Keratinocyte (primary cell): ENCODE results near the gene INHA. TPM values are rescaled to one million over a fixed set of nuclear protein-coding genes. Genes with fewer than 3 reads are reported as not detected.

ENCODE experiments used
- DNase-seq: peaks from one replicate; pipeline ENCODE4 v3.0.0-alpha.2; 2011; ENCODE audit warnings: low read depth, missing footprints, low spot score
- FAIRE-seq: peaks from 2 replicates; lab custom pipeline; 2011; peaks lifted over from hg19 to GRCh38; lab: Jason Lieb, UNC
- H2AFZ ChIP-seq: 2 replicates; pipeline ENCODE4 v1.6.0; 2012; ENCODE audit warnings: low read length, control low read depth, inconsistent platforms; ENCODE audit not compliant: control insufficient read depth
- H3K27ac ChIP-seq: 2 replicates; pipeline ENCODE4 v1.5.1; 2011; ENCODE audit warnings: low read length; ENCODE audit not compliant: control insufficient read depth, insufficient read depth
- H3K27me3 ChIP-seq: 3 replicates; pipeline ENCODE4 v1.6.0; 2011; ENCODE audit warnings: low read length; ENCODE audit not compliant: control insufficient read depth, insufficient read depth; ENCODE audit errors: extremely low read depth
- H3K36me3 ChIP-seq, 2 experiments: 2 replicates in 1 of 2; 3 replicates in 1 of 2; pipeline ENCODE4 v1.5.1; 2011; ENCODE audit warnings: low read length in 2 of 2, mild to moderate bottlenecking in 1 of 2; ENCODE audit not compliant: control insufficient read depth in 2 of 2, insufficient read depth in 2 of 2; ENCODE audit errors: extremely low read depth in 1 of 2
- H3K4me1 ChIP-seq: 3 replicates; pipeline ENCODE4 v1.5.1; 2011; ENCODE audit warnings: low read length; ENCODE audit not compliant: control insufficient read depth, insufficient read depth; ENCODE audit errors: extremely low read depth
- H3K4me2 ChIP-seq: 3 replicates; pipeline ENCODE4 v1.6.0; 2011; ENCODE audit warnings: low read depth, low read length; ENCODE audit not compliant: control insufficient read depth, insufficient read depth; ENCODE audit errors: extremely low read depth
- H3K4me3 ChIP-seq, 3 experiments: fragments of 200-600 bp in 1 of 3; sonication (generic) in 1 of 3; 2 replicates in 2 of 3; 3 replicates in 1 of 3; pipeline ENCODE4 v1.5.1; 2011 to 2016; ENCODE audit warnings: low read length in 3 of 3, mild to moderate bottlenecking in 3 of 3, control low read depth in 2 of 3, inconsistent platforms in 1 of 3, low read depth in 1 of 3, mixed read lengths in 1 of 3, mixed run types in 1 of 3, moderate library complexity in 1 of 3; ENCODE audit not compliant: control insufficient read depth in 2 of 3, insufficient read depth in 2 of 3; ENCODE audit errors: extremely low read depth in 1 of 3
- H3K79me2 ChIP-seq: 2 replicates; pipeline ENCODE4 v1.6.0; 2012; ENCODE audit warnings: low read length; ENCODE audit not compliant: control insufficient read depth, insufficient read depth
- H3K9ac ChIP-seq: 3 replicates; pipeline ENCODE4 v1.6.0; 2011; ENCODE audit warnings: low read length; ENCODE audit not compliant: control insufficient read depth, insufficient read depth; ENCODE audit errors: extremely low read depth
- H3K9me1 ChIP-seq: 3 replicates; pipeline ENCODE4 v1.6.0; 2011; ENCODE audit warnings: low read length; ENCODE audit not compliant: control insufficient read depth, insufficient read depth; ENCODE audit errors: extremely low read depth
- H3K9me3 ChIP-seq: 2 replicates; pipeline ENCODE4 v1.5.1; 2012; ENCODE audit warnings: low read depth, low read length; ENCODE audit not compliant: control insufficient read depth
- H4K20me1 ChIP-seq: 3 replicates; pipeline ENCODE4 v1.6.0; 2011; ENCODE audit warnings: low read length; ENCODE audit not compliant: control insufficient read depth, insufficient read depth; ENCODE audit errors: extremely low read depth
- EZH2 ChIP-seq: IDR thresholded peaks from one replicate; pipeline ENCODE4 v1.6.1; 2012; ENCODE audit warnings: inconsistent platforms, mild to moderate bottlenecking, low read length, moderate library complexity
- dilution Hi-C: fragments of 300-500 bp; cut with MboI; formaldehyde crosslinking; loops from one replicate; pipeline ENCODE4 v1.7.0; 2020; ENCODE audit warnings: low sequenced_read_pairs; ENCODE audit not compliant: extremely low pct_ligation_motif_present
- polyA plus RNA-seq, 5 experiments: library from polyadenylated mRNA; depleted of rRNA in 3 of 5; stranded (reverse) in 3 of 5; stranded (forward) in 1 of 5; unstranded in 1 of 5; fragments of >200 nt; gene quantifications; 1 replicate in 1 of 5; 2 replicates in 3 of 5; 3 replicates in 1 of 5; pipeline versions ENCODE4 v1.2.1 to v1.2.3, GENCODE V29; 2011 to 2012; ENCODE audit warnings: missing spikeins in 2 of 5, low read depth in 1 of 5, low replicate concordance in 1 of 5
- TF ChIP-seq, protein P1 (sequence below), 3 experiments: IDR thresholded peaks in 1 of 3; conservative IDR thresholded peaks in 1 of 3; optimal IDR thresholded peaks in 1 of 3; 2 replicates in 2 of 3; 3 replicates in 1 of 3; pipeline versions ENCODE3 to v1.5.1; 2011; ENCODE audit warnings: low read length in 3 of 3, mild to moderate bottlenecking in 3 of 3, moderate library complexity in 2 of 3, control low read depth in 1 of 3, inconsistent platforms in 1 of 3; ENCODE audit not compliant: insufficient read depth in 2 of 3; ENCODE audit errors: extremely low read depth in 1 of 3

The INHA gene
- polyA plus RNA-seq, 1 donor (not counting 4 experiments of a cell fraction or from before 2014, with no cell fraction given) = 0.18 TPM

DNA sequence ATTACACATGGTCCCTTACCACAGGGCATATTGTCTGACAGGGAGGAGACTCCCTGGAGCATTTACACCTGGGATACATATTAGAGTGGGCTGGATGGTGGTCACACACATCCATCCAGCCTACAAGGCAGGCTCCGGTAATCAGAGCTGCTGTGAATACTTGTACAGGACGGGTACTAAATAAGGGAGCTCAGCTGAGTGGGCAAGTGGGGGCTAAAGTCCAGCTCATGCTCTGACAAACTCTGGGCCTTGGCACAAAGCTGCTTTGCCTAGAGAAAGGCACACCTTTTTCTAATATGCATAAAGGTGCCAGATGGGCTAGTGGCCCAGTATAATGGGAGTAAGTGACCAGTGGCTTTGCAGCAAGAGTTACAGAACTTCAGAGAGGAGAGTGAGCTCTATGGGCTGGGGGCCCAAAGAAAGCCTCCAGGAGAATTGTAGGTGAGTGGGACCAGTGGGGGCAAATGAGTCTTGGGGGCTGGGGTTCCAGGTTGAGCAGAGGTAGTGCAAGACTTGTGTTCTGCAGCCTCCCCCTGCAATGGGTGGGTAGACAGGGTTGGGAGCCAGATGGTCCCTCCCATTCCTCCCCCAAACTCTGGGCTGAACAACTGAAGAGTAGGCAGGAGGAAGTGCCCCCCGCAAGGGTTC lies 26.7 kb upstream of the INHA start:
- no peak overlapping the region for H3K4me2 ChIP-seq
- no peak for FAIRE-seq
- no peaks in the 10 kb centered on the region for H3K9me1 ChIP-seq
- H3K9me3 ChIP-seq = no peaks in the 10 kb centered on the region
- H3K4me1 ChIP-seq = peaks cover 11% of the 10 kb centered on the region
- H3K4me3 ChIP-seq = no peak overlapping the region
- dilution Hi-C loops = no loop called here
- peaks cover 7% of the 10 kb centered on the region in 2 experiments for H3K36me3 ChIP-seq
- peaks cover 7% of the 10 kb centered on the region for H4K20me1 ChIP-seq
- no peak overlapping the region for H3K9ac ChIP-seq
- DNase-seq = no peak
- no peak overlapping the region for H3K27ac ChIP-seq
- H3K79me2 ChIP-seq = peaks cover 20% of the 10 kb centered on the region
- no peaks in the 10 kb centered on the region for H3K27me3 ChIP-seq
- no peak overlapping the region for H2AFZ ChIP-seq
- TF ChIP-seq EZH2 = no peak

- H3K9me1 ChIP-seq = no peaks in the 10 kb centered on the region
- peaks cover 16% of the 10 kb centered on the region for H3K79me2 ChIP-seq
- H3K4me2 ChIP-seq = no peak overlapping the region
- H3K27ac ChIP-seq = no peak overlapping the region
- no peak overlapping the region for H3K9ac ChIP-seq
- H4K20me1 ChIP-seq = peaks cover 5% of the 10 kb centered on the region
- H3K9me3 ChIP-seq = no peaks in the 10 kb centered on the region
- DNase-seq (no peak), FAIRE-seq (no peak)
- H3K4me1 ChIP-seq = peaks cover 11% of the 10 kb centered on the region
- H3K4me3 ChIP-seq = no peak overlapping the region
- H3K36me3 ChIP-seq = peaks cover 2 to 3% of the 10 kb centered on the region in 2 experiments
- no peaks in the 10 kb centered on the region for H3K27me3 ChIP-seq
- dilution Hi-C loops = no loop called here
- TF ChIP-seq, protein P1, sequence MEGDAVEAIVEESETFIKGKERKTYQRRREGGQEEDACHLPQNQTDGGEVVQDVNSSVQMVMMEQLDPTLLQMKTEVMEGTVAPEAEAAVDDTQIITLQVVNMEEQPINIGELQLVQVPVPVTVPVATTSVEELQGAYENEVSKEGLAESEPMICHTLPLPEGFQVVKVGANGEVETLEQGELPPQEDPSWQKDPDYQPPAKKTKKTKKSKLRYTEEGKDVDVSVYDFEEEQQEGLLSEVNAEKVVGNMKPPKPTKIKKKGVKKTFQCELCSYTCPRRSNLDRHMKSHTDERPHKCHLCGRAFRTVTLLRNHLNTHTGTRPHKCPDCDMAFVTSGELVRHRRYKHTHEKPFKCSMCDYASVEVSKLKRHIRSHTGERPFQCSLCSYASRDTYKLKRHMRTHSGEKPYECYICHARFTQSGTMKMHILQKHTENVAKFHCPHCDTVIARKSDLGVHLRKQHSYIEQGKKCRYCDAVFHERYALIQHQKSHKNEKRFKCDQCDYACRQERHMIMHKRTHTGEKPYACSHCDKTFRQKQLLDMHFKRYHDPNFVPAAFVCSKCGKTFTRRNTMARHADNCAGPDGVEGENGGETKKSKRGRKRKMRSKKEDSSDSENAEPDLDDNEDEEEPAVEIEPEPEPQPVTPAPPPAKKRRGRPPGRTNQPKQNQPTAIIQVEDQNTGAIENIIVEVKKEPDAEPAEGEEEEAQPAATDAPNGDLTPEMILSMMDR (optimal IDR thresholded peaks at IDR 0.05 in 1 of 3, IDR thresholded peaks at IDR 0.05 in 1 of 3, conservative IDR thresholded peaks at IDR 0.05 in 1 of 3; ENCODE audit: extremely low read depth in 1 of 3, insufficient read depth in 2 of 3, low read length in 3 of 3) = no peak
- no peak for TF ChIP-seq EZH2
- H2AFZ ChIP-seq = no peak overlapping the region
Measured at GRCh38 chr2:219545943-219546352, 26.2 kb upstream of the INHA start.

GRCh38 chr2:219547621-219548020 lies 24.5 kb upstream of the INHA start:
- H3K27me3 ChIP-seq = no peaks in the 10 kb centered on the region
- DNase-seq = no peak
- no peak overlapping the region for H3K9ac ChIP-seq
- H3K27ac ChIP-seq = no peak overlapping the region
- H3K4me3 ChIP-seq = no peak overlapping the region
- no peaks in the 10 kb centered on the region for H4K20me1 ChIP-seq
- no peak for FAIRE-seq
- no peak overlapping the region for H3K4me2 ChIP-seq
- TF ChIP-seq, protein P1 (optimal IDR thresholded peaks at IDR 0.05 in 1 of 3, IDR thresholded peaks at IDR 0.05 in 1 of 3, conservative IDR thresholded peaks at IDR 0.05 in 1 of 3; ENCODE audit: extremely low read depth in 1 of 3, insufficient read depth in 2 of 3, low read length in 3 of 3) = no peak
- H3K4me1 ChIP-seq = no peaks in the 10 kb centered on the region
- no peaks in the 10 kb centered on the region for H3K36me3 ChIP-seq
- no peak overlapping the region for H2AFZ ChIP-seq
- H3K9me1 ChIP-seq = no peaks in the 10 kb centered on the region
- H3K9me3 ChIP-seq = no peaks in the 10 kb centered on the region
- peaks cover 2% of the 10 kb centered on the region for H3K79me2 ChIP-seq
- dilution Hi-C loops = no loop called here
